HepG2 (cell line): ENCODE results near the gene FGF3. TPM values are rescaled to one million over a fixed set of nuclear protein-coding genes. Genes with fewer than 3 reads are reported as not detected.

Source experiments
- BRF2 ChIP-seq: sonication (generic); formaldehyde crosslinking; IDR thresholded peaks from 2 replicates; pipeline ENCODE4 v1.8.1; 2022; ENCODE audit warnings: mild to moderate bottlenecking, missing genetic modification reagents
- CTCF ChIP-seq: sonication (generic); formaldehyde crosslinking; IDR thresholded peaks from 2 replicates; pipeline ENCODE4 v1.5.0; 2020; ENCODE audit warnings: mild to moderate bottlenecking, missing genetic modification reagents, moderate library complexity
- GTF3A ChIP-seq: sonication (generic); formaldehyde crosslinking; conservative IDR thresholded peaks from 2 replicates; pipeline ENCODE4 v1.4.0; 2020; ENCODE audit warnings: mild to moderate bottlenecking, missing genetic modification reagents
- HCFC1 ChIP-seq: fragments of 150-350 bp; IDR thresholded peaks from 2 replicates; pipeline ENCODE4 v1.6.1; 2014; ENCODE audit warnings: low read depth, low read length
- HOMEZ ChIP-seq: IDR thresholded peaks from 2 replicates; pipeline ENCODE4 v1.6.1; 2016; ENCODE audit warnings: low read depth
- NFYB ChIP-seq: sonication (generic); formaldehyde crosslinking; IDR thresholded peaks from 2 replicates; pipeline ENCODE4 v1.4.0; 2020; ENCODE audit warnings: missing genetic modification reagents
- NFYC ChIP-seq: IDR thresholded peaks from 2 replicates; pipeline ENCODE4 v1.6.1; 2016; ENCODE audit warnings: missing genetic modification reagents, missing compliant biosample characterization
- PATZ1 ChIP-seq: sonication (generic); formaldehyde crosslinking; IDR thresholded peaks from 2 replicates; pipeline ENCODE4 v1.4.0; 2020; ENCODE audit warnings: missing genetic modification reagents
- SUZ12 ChIP-seq: fragments of 150-350 bp; IDR thresholded peaks from 2 replicates; pipeline ENCODE4 v1.6.1; 2014; ENCODE audit warnings: low read depth, low read length
- THAP11 ChIP-seq: IDR thresholded peaks from 2 replicates; pipeline ENCODE4 v1.6.1; 2016; ENCODE audit warnings: missing biosample characterization, missing genetic modification reagents
- ZNF12 ChIP-seq: sonication (generic); formaldehyde crosslinking; IDR thresholded peaks from 2 replicates; pipeline ENCODE4 v1.5.0; 2020; ENCODE audit warnings: missing genetic modification reagents
- ZNF143 ChIP-seq: sonication (generic); formaldehyde crosslinking; IDR thresholded peaks from 2 replicates; pipeline ENCODE4 v1.4.0; 2020; ENCODE audit warnings: missing genetic modification reagents
- ZNF160 ChIP-seq: sonication (generic); formaldehyde crosslinking; IDR thresholded peaks from 2 replicates; pipeline ENCODE4 v1.8.0; 2022; ENCODE audit warnings: mild to moderate bottlenecking, inconsistent platforms, missing genetic modification reagents
- ZSCAN29 ChIP-seq: sonication (generic); formaldehyde crosslinking; conservative IDR thresholded peaks from 2 replicates; pipeline ENCODE4 v1.4.0; 2020; ENCODE audit warnings: mild to moderate bottlenecking, missing genetic modification reagents
- polyA plus RNA-seq, 8 experiments: library from polyadenylated mRNA; depleted of rRNA in 3 of 8; stranded (reverse) in 7 of 8; unstranded in 1 of 8; fragments of >200 nt; fragmentation: Illumina TruSeq in 4 of 8; extraction: Trizol in 4 of 8; gene quantifications; 2 replicates each; pipeline versions ENCODE4 v1.2.1 to v1.2.3, GENCODE V29; 2011 to 2016; ENCODE audit warnings: low read depth in 4 of 8, missing spikeins in 1 of 8, mixed read lengths in 1 of 8; ENCODE audit not compliant: insufficient read depth in 1 of 8
- total RNA-seq, 5 experiments: library from RNA; depleted of rRNA; stranded (reverse); fragments of >200 nt; fragmentation: Illumina TruSeq; extraction: Trizol; gene quantifications; 2 replicates each; pipeline ENCODE4 v1.2.3, GENCODE V29; 2016; ENCODE audit warnings: low read depth in 1 of 5

The FGF3 gene
- total and polyA plus RNA-seq, 2 of the 13 experiments (the other 11 are each of a cell fraction or from before 2014, with no cell fraction given), result not detected

- no peak for TF ChIP-seq PATZ1 (CRISPR knock-in tag)
- no peak for TF ChIP-seq BRF2 (CRISPR knock-in tag)
- TF ChIP-seq NFYB (CRISPR knock-in tag), result peak; percentile 58
- TF ChIP-seq ZNF160, result no peak
- no peak for TF ChIP-seq ZNF12 (CRISPR knock-in tag)
- TF ChIP-seq SUZ12, result 0 out of 2 replicates have a peak, but pooled peaks have one; percentile 11
- TF ChIP-seq NFYC (CRISPR knock-in tag), result peak; percentile 76
- TF ChIP-seq ZNF143 (CRISPR knock-in tag), result peak; percentile 88
- TF ChIP-seq CTCF (CRISPR knock-in tag), result no peak
- no peak for TF ChIP-seq ZSCAN29 (CRISPR knock-in tag)
- peak; percentile 96 for TF ChIP-seq THAP11 (CRISPR knock-in tag)
- TF ChIP-seq GTF3A (CRISPR knock-in tag), result no peak
- peak; percentile 57; the same call in 1 of the 2 replicates for TF ChIP-seq HCFC1
- no peak for TF ChIP-seq HOMEZ (CRISPR knock-in tag)
Observed at GRCh38 chr11:69799582-69799981, 19.6 kb downstream of the FGF3 start (continued).
